ENCODE data around the gene UNC13B. TPM values are rescaled to one million over a fixed set of nuclear protein-coding genes. Genes with fewer than 3 reads are reported as not detected.
"Not testable (repeated sequence)": the region's sequence is repeated elsewhere in the genome, so short reads cannot be mapped to it uniquely, and the experiment has no call there.

The UNC13B gene
- total RNA-seq, 1 donor from 2014 or later = 24.5 TPM

- Mint-ChIP-seq H3K36me3 (ENCODE audit: unreplicated experiment) (no peaks in the 10 kb centered on the region), H3K4me1 (ENCODE audit: unreplicated experiment) (peaks cover 4% of the 10 kb centered on the region)
- TF ChIP-seq CTCF (IDR thresholded peaks at IDR 0.05) = no peak
Observed at GRCh38 chr9:35168963-35169362, 7.2 kb downstream of the UNC13B start.

GRCh38 chr9:35172878-35173277, 11.1 kb downstream of the UNC13B start:
- no peaks in the 10 kb centered on the region for H3K9me3 Mint-ChIP-seq (ENCODE audit: unreplicated experiment)
- no peak overlapping the region for H3K4me3 Mint-ChIP-seq (ENCODE audit: unreplicated experiment)
- no peaks in the 10 kb centered on the region for H3K4me1 Mint-ChIP-seq (ENCODE audit: unreplicated experiment)
- peaks cover 2% of the 10 kb centered on the region for H3K36me3 Mint-ChIP-seq (ENCODE audit: unreplicated experiment)
- TF ChIP-seq CTCF (IDR thresholded peaks at IDR 0.05) = no peak
- no peaks in the 10 kb centered on the region for H3K27me3 Mint-ChIP-seq (ENCODE audit: unreplicated experiment)
- DNase-seq (ENCODE audit: extremely low spot score, unreplicated experiment) = no peak
- H3K27ac Mint-ChIP-seq (ENCODE audit: unreplicated experiment) = no peak overlapping the region

More at GRCh38 chr9:35168963-35169362, 7.2 kb downstream of the UNC13B start:
- no peaks in the 10 kb centered on the region for H3K9me3 Mint-ChIP-seq (ENCODE audit: unreplicated experiment)
- DNase-seq (ENCODE audit: extremely low spot score, unreplicated experiment) = no peak
- H3K27me3 Mint-ChIP-seq (ENCODE audit: unreplicated experiment) = no peaks in the 10 kb centered on the region
- no peak overlapping the region for H3K27ac Mint-ChIP-seq (ENCODE audit: unreplicated experiment)
- no peak overlapping the region for H3K4me3 Mint-ChIP-seq (ENCODE audit: unreplicated experiment)

GRCh38 chr9:35177520-35177919, 15.7 kb downstream of the UNC13B start:
- no peak for DNase-seq (ENCODE audit: extremely low spot score, unreplicated experiment)
- no peak overlapping the region for H3K27ac Mint-ChIP-seq (ENCODE audit: unreplicated experiment)
- H3K4me1 Mint-ChIP-seq (ENCODE audit: unreplicated experiment) = no peaks in the 10 kb centered on the region
- H3K36me3 Mint-ChIP-seq (ENCODE audit: unreplicated experiment) = peaks cover 5% of the 10 kb centered on the region
- no peaks in the 10 kb centered on the region for H3K9me3 Mint-ChIP-seq (ENCODE audit: unreplicated experiment)
- H3K27me3 Mint-ChIP-seq (ENCODE audit: unreplicated experiment) = no peaks in the 10 kb centered on the region
- no peak for TF ChIP-seq CTCF (IDR thresholded peaks at IDR 0.05)
- H3K4me3 Mint-ChIP-seq (ENCODE audit: unreplicated experiment) = no peak overlapping the region

GRCh38 chr9:35179347-35180280, 17.8 kb downstream of the UNC13B start:
- H3K27ac Mint-ChIP-seq (ENCODE audit: unreplicated experiment) = no peak overlapping the region
- H3K4me1 Mint-ChIP-seq (ENCODE audit: unreplicated experiment) = no peaks in the 10 kb centered on the region
- no peak overlapping the region for H3K4me3 Mint-ChIP-seq (ENCODE audit: unreplicated experiment)
- H3K36me3 Mint-ChIP-seq (ENCODE audit: unreplicated experiment) = peaks cover 5% of the 10 kb centered on the region
- H3K27me3 Mint-ChIP-seq (ENCODE audit: unreplicated experiment) = no peaks in the 10 kb centered on the region
- TF ChIP-seq CTCF (IDR thresholded peaks at IDR 0.05) = no peak
- no peak for DNase-seq (ENCODE audit: extremely low spot score, unreplicated experiment)
- no peaks in the 10 kb centered on the region for H3K9me3 Mint-ChIP-seq (ENCODE audit: unreplicated experiment)

- Mint-ChIP-seq H3K4me1 (ENCODE audit: unreplicated experiment) (no peaks in the 10 kb centered on the region), H3K27me3 (ENCODE audit: unreplicated experiment) (no peaks in the 10 kb centered on the region), H3K36me3 (ENCODE audit: unreplicated experiment) (peaks cover 5% of the 10 kb centered on the region), H3K4me3 (ENCODE audit: unreplicated experiment) (no peak overlapping the region), H3K27ac (ENCODE audit: unreplicated experiment) (no peak overlapping the region), H3K9me3 (ENCODE audit: unreplicated experiment) (no peaks in the 10 kb centered on the region)
- no peak for DNase-seq (ENCODE audit: extremely low spot score, unreplicated experiment)
- TF ChIP-seq CTCF (IDR thresholded peaks at IDR 0.05) = no peak
Observed at GRCh38 chr9:35180801-35181200, 19.0 kb downstream of the UNC13B start.

GRCh38 chr9:35182401-35182800, 20.6 kb downstream of the UNC13B start:
- not testable (repeated sequence) for H3K4me3 Mint-ChIP-seq (ENCODE audit: unreplicated experiment); H3K27me3 Mint-ChIP-seq (ENCODE audit: unreplicated experiment); H3K4me1 Mint-ChIP-seq (ENCODE audit: unreplicated experiment); DNase-seq (ENCODE audit: extremely low spot score, unreplicated experiment); H3K36me3 Mint-ChIP-seq (ENCODE audit: unreplicated experiment); H3K27ac Mint-ChIP-seq (ENCODE audit: unreplicated experiment); H3K9me3 Mint-ChIP-seq (ENCODE audit: unreplicated experiment)

GRCh38 chr9:35182996-35183754, 21.4 kb downstream of the UNC13B start:
- H3K27me3 Mint-ChIP-seq (ENCODE audit: unreplicated experiment); DNase-seq (ENCODE audit: extremely low spot score, unreplicated experiment); H3K4me3 Mint-ChIP-seq (ENCODE audit: unreplicated experiment); H3K27ac Mint-ChIP-seq (ENCODE audit: unreplicated experiment); H3K36me3 Mint-ChIP-seq (ENCODE audit: unreplicated experiment); H3K9me3 Mint-ChIP-seq (ENCODE audit: unreplicated experiment); H3K4me1 Mint-ChIP-seq (ENCODE audit: unreplicated experiment): not testable (repeated sequence)
